Activated naive CD8-positive, alpha-beta T cell (primary cell): ENCODE results near the gene PANX2.

ENCODE experiments used
- H3K27ac Mint-ChIP-seq: one replicate; pipeline ENCODE4 v1.8.0; 2021; ENCODE audit warnings: mixed read lengths
- H3K27me3 Mint-ChIP-seq: one replicate; pipeline ENCODE4 v1.8.0; 2021; ENCODE audit warnings: mixed read lengths
- H3K36me3 Mint-ChIP-seq: one replicate; pipeline ENCODE4 v1.8.0; 2021; ENCODE audit warnings: mixed read lengths
- H3K4me1 Mint-ChIP-seq: one replicate; pipeline ENCODE4 v1.8.0; 2021; ENCODE audit warnings: low read depth, mixed read lengths
- H3K4me3 Mint-ChIP-seq: one replicate; pipeline ENCODE4 v1.8.0; 2021; ENCODE audit warnings: mild to moderate bottlenecking, mixed read lengths
- H3K9me3 Mint-ChIP-seq: one replicate; pipeline ENCODE4 v1.8.0; 2021; ENCODE audit warnings: low read depth, mixed read lengths

The PANX2 gene

DNA sequence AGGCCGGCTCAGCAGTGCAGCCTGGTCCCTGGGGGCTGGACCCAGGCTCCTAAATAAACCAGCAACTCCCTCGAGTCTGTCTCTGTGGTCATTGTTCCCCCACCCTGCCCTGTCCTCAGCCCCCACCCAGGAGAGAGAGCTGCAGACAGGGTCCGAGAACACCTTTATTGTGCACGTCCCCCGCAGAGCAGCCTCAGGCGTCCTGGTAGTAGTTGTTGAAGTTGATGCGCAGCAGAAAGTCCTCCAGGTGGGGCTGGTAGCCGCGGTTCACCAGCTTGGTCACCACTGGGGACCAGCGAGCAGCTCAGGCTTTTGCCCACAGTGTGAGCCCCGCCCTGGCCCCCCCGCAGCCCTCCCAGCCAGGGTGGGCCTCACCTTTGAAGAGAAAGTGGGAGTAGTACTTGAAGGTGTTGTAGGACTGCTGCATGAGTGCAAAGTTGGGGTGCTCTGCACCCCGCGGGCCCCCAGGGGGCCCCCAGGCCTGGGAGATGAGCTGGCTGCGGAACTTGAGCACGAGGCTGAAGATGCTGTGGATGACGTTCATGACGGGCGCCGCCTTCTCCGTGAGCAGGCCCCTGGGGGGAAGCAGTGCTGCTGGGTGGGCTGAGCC is 47.1 kb downstream of the PANX2 start:
- Mint-ChIP-seq H3K9me3 (no peaks in the 10 kb centered on the region), H3K27me3 (no peaks in the 10 kb centered on the region), H3K36me3 (no peaks in the 10 kb centered on the region), H3K27ac (no peak overlapping the region), H3K4me3 (no peak overlapping the region), H3K4me1 (peaks cover 10% of the 10 kb centered on the region)

DNA sequence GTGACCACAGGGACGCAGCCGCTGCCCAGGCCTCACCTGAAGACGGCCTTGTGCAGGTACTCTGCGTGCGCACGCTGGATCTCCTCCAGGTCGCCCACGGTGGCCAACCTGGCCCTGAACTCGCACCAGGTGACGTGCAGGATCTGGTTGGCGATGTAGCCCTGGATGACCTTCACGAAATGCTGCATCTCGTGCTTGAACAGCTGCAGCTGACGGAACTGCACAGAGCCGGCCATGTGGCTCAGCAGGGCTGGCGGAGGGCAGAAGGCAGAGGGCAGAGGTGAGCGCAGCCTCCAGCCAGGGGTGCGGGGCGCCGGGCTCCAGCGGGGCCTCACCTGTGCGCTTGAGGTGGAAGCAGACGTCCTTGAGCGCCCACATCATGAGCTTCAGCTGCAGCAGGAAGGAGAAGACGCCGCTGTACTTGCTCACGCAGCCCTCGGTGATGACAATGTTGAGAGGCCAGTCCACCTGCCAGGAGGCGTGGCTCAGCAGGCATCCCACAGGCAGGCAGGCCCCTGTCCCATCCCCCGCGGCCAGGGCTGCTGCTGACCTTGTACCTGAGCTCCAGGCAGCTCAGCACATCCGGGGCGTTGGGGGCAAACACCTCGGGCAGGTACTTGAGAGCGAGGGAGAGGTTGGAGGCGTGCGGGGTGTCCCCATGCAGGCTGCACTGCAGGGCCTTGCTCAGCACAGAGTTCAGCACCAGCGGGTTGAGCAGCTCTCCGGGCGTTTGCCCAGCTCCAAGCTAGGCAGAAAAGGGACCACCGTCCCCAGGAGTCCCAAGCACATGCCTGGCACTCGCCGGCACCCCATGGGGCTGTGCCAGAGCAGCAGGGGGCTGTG is 47.8 kb downstream of the PANX2 start:
- Mint-ChIP-seq H3K36me3 (peaks cover 2% of the 10 kb centered on the region), H3K27me3 (no peaks in the 10 kb centered on the region), H3K4me3 (no peak overlapping the region), H3K4me1 (peaks cover 6% of the 10 kb centered on the region), H3K9me3 (no peaks in the 10 kb centered on the region), H3K27ac (no peak overlapping the region)

DNA sequence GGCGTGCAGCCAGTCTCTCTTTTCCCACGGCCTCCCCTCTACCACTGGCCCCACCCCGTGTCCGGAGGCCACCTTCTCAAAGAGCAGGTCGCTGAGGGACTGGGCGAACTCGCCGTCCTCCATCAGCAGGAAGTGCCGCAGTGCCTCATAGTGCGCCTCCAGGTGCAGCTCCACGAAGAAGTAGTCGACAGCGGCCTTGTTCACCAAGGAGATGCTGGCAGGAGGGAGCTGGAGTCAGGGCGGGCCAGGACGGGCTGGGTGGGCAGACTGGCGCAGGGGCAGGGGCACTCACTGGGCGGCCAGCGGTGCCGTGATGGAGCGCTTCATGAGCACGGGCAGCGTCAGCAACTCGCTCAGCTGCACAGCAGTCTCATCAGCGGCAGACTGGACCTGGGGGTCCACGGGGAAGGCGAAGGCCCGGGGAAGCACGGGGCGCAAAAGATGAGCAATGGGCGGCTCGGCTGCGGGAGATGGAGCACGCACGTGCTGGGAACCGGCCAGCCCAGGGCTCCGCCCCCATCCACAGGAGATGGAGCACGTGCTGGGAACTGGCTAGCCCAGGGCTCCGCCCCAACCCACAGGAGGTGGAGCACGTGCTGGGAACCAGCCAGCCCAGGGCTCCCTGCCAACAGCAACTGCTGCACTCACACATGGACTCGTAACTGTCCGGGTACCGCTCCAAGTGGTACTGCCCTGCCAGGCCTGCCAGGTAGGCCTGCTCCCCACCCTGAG is 48.6 kb downstream of the PANX2 start:
- H3K27me3 Mint-ChIP-seq: no peaks in the 10 kb centered on the region
- H3K36me3 Mint-ChIP-seq: peaks cover 2% of the 10 kb centered on the region
- peaks cover 3% of the 10 kb centered on the region for H3K4me1 Mint-ChIP-seq
- H3K4me3 Mint-ChIP-seq: no peak overlapping the region
- no peak overlapping the region for H3K27ac Mint-ChIP-seq
- no peaks in the 10 kb centered on the region for H3K9me3 Mint-ChIP-seq

DNA sequence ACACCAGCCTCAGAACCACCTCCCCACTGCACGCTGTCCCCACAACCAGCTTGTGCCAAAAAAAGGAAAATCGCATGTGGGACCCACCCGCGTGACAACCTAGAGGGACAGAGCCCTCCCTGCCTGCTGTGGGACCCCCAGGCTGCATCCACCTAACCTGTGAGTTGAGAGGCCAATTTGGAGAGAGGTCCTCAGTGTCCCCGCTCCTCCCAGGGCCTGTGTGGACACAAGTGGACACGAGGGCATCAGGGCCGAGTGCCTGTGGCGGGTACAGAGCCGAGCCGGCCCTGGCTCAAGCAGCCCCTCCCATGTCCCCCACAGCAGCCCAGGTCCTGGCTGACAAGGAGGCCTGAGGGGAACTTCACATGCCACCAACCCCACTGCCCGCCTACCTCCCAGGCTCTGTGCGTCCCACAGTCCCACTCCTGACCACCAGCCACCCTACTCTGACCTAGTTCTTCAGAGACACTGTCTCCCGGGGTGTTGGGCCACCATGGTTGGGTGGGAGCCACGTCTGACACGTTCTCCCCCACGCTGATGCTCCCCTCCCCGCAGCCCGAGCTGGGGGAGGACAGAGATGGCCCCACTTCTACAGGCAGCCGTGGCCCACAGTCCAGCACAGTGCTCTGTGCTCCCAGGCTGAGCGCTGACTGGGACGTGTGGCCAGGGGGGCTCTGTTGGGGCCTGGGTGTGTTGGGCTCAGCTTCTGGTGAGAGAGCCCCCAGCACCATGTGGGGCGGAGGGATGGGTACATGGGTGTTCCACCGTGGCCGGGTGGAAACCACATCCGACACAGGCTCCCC is 49.5 kb downstream of the PANX2 start:
- no peaks in the 10 kb centered on the region for H3K27me3 Mint-ChIP-seq
- H3K27ac Mint-ChIP-seq: peak overlapping the region; percentile 61
- H3K9me3 Mint-ChIP-seq: no peaks in the 10 kb centered on the region
- H3K4me3 Mint-ChIP-seq: no peak overlapping the region
- H3K4me1 Mint-ChIP-seq: no peaks in the 10 kb centered on the region
- H3K36me3 Mint-ChIP-seq: peaks cover 2% of the 10 kb centered on the region

DNA sequence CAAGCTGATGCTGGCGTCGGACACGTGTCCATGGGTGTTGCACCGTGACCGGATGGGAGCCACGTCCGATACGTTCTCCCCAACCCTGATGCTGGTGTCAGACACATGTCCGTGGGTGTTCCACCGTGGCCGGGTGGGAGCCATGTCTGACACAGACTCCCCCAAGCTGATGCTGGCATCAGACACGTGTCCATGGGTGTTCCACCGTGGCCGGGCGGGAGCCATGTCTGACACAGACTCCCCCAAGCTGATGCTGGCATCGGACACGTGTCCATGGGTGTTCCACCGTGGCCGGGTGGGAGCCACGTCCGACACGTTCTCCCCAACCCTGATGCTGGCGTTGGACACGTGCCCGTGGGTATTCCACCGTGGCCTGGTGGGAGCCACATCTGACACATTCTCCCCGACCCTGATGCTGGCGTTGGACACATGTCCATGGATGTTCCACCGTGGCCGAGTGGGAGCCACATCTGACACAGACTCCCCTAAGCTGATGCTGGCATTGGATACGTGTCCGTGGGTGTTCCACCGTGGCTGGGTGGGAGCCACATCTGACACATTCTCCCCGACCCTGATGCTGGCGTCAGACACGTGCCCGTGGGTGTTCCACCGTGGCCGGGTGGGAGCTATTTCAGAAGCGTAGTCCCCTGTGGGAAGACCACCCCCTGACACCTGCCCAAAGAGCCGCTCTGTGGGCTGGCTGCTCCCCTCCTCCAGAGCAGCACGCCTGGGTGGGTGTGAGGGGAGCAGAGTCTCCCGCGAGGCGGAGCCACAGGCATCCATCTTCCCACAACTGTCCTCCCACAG is 50.3 kb downstream of the PANX2 start:
- no peak overlapping the region for H3K27ac Mint-ChIP-seq
- H3K36me3 Mint-ChIP-seq: peaks cover 2% of the 10 kb centered on the region
- H3K9me3 Mint-ChIP-seq: no peaks in the 10 kb centered on the region
- H3K4me3 Mint-ChIP-seq: no peak overlapping the region
- H3K27me3 Mint-ChIP-seq: no peaks in the 10 kb centered on the region
- no peaks in the 10 kb centered on the region for H3K4me1 Mint-ChIP-seq

DNA sequence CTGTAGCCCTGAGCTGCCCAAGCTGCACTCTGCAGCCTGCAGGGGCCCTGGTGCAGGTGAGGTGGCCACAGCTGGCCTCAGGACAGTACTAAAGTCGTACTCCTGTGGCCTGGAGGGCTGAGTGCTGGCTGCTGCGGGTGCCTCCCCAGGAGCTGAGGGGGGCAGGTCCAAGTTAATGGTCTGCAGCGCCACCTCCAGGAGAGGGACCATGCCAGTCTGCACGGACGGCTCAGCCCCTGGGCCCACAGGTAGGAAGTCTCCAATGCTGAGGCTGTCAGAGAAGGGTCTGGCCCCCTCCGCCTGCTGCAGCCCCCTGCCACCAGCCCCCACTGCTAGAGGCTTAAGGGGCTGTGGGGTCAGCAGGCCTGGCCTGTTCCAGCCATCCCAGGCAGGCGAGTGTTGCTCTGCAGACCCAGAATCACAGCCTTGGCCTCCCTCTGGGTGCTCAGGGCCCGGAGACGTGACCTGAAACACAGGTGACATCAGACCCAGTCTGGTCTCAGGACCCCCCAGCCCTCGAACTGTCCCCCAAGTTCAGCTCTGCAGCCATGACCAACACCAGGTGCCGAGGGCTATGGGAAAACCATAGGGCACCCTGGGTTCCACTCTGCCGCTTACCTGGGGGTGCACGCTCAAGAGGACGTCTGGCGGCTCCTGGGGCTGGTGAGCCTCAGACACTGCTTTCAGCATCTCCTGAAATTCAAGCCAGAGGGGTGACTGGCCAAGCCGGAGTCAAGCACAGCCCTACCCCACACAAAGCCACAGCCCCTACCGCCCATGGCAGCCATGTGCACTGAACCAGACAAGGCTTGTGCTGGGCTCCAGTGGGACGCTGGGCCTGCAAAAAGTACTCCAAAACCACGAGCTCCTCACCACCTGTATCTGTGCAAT is 51.1 kb downstream of the PANX2 start:
- H3K9me3 Mint-ChIP-seq: no peaks in the 10 kb centered on the region
- no peak overlapping the region for H3K4me3 Mint-ChIP-seq
- peaks cover 2% of the 10 kb centered on the region for H3K36me3 Mint-ChIP-seq
- H3K27ac Mint-ChIP-seq: no peak overlapping the region
- H3K27me3 Mint-ChIP-seq: no peaks in the 10 kb centered on the region
- H3K4me1 Mint-ChIP-seq: no peaks in the 10 kb centered on the region

DNA sequence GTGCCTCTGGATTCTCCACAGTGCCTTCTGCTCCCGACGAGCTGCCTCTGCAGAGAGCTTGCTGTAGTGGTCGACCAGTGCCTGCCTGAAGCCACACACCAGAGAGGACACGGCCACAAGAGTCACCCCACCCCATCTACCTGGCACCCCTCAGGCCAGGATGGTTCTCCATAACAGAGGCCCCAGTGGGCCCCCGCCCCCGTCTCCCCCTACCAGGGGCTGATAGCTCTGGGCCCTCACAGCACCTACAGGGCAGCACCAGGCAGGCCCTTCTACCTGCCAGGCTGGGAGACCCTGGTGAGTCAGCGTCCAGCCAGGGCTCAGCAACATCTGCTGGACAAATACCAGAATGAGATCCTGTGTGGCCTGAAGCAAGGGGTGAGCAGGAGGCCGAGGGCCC is 52.0 kb downstream of the PANX2 start:
- Mint-ChIP-seq H3K27ac (no peak overlapping the region), H3K4me1 (no peaks in the 10 kb centered on the region), H3K36me3 (peaks cover 2% of the 10 kb centered on the region), H3K4me3 (no peak overlapping the region), H3K9me3 (no peaks in the 10 kb centered on the region), H3K27me3 (no peaks in the 10 kb centered on the region)

DNA sequence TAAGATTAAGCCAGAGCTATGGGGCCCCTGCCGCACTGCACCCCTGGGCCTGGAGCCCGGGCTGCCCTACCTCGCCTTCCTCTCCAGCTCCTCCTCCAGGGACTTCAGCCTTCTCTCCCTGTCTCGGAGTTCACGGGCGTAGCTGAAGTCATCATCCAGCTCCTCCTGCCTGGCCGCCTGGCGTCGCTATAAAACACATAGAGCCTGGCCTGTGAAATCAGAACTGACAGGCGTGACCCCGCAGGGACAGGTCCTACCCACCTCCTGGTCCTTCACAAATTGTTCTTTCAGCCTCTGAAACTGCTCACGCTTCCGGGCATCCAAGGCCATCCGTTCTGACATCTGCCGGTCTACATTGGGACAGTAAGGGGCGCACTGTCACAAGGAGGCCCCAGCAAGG is 53.5 kb downstream of the PANX2 start:
- Mint-ChIP-seq H3K36me3 (peaks cover 2% of the 10 kb centered on the region), H3K4me3 (no peak overlapping the region), H3K9me3 (no peaks in the 10 kb centered on the region), H3K27ac (no peak overlapping the region), H3K4me1 (no peaks in the 10 kb centered on the region), H3K27me3 (no peaks in the 10 kb centered on the region)

DNA sequence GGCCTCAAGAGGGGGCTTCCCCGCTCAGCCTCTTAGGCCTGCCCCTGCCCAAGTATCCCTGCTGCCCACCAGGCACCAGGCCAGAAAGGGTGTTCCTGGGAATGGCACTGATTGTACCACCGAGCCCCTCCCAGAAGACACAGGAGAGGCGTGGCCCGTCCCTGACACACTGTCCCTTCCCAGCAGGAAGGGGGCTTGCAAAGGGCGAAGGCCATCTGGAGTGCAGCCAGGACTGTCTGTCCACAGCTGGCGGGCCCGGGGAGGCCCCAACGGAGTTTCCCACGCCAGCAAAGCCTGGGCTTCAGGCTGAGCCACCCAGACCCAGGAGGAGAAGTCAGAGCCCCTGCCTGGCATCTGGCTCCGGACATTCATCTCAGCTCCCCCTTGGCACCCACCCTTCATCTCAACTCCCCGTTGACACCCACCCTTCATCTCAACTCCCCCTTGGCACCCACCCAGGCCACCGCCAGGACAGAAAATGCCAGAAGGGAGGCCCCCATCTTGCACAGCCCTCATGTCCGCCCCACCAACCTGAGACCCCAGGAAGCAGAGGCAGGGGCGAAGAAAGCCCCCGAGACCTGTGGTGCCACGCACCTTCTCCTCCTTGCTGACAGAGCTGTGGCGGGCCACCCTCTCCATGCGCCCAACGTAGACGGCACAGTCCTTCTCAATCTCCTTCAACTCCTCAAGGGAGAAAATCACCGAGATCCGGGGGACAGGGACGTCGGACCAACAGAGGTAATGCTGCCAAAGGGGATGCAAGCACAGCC is 54.9 kb downstream of the PANX2 start:
- H3K27me3 Mint-ChIP-seq: no peaks in the 10 kb centered on the region
- peaks cover 1% of the 10 kb centered on the region for H3K4me1 Mint-ChIP-seq
- H3K4me3 Mint-ChIP-seq: no peak overlapping the region
- no peak overlapping the region for H3K27ac Mint-ChIP-seq
- H3K36me3 Mint-ChIP-seq: peaks cover 2% of the 10 kb centered on the region
- no peaks in the 10 kb centered on the region for H3K9me3 Mint-ChIP-seq

DNA sequence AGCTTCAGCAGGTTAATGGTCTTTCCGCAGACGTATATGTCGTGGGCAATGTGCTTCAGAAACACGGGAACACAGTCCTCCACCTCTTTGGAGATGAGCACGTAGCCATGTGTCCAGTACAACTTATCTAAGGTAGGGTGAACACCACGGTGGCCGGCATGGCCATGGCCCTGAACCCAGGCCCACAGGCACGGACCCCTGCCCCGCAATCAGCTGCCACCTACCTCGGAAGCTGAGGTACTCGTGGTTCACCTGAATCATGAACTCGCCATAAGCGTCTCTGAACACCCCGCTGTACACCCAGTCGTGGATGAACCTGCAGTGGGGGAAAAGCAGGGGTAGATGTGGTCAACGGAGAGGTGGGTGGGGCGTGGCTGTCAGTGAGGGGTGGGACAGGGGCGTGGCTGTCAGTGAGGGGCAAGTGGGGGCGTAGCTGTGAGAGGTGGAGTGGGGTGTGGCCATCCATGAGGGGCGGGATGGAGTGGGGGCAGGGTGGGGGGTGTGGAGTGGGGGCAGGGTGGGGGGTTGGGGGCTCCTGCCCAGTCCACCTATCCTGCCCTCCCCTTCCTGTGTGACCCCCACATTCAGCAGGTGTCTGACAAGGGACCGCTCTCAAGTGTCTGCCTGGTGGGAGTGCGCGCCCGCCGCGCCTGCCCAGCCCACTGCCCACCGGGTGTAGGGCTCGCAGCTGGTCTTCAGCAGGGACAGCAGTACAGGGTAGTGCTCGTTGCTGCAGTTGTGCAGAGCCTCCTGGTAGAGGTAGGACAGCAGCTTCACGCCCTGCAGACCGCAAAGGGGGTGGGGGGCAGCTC is 55.7 kb downstream of the PANX2 start:
- Mint-ChIP-seq H3K9me3 (no peaks in the 10 kb centered on the region), H3K36me3 (peaks cover 2% of the 10 kb centered on the region), H3K4me1 (peaks cover 1% of the 10 kb centered on the region), H3K27ac (no peak overlapping the region), H3K27me3 (no peaks in the 10 kb centered on the region), H3K4me3 (no peak overlapping the region)

DNA sequence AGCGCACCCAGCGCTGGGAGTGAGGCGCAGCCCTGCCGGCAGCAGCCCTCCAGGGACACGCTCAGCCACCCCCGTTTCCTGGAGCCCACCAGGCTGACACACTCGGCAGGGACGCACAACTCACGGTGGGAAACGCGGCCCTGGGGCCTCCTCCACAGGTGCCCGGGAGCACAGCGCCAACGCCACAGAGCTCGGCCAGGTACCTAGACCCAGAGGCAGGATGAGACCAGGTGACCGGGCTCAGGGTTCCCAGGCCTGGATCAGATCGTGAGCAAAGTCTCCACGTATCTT is 56.3 kb downstream of the PANX2 start:
- Mint-ChIP-seq H3K4me3 (no peak overlapping the region), H3K4me1 (peaks cover 1% of the 10 kb centered on the region), H3K27me3 (no peaks in the 10 kb centered on the region), H3K9me3 (no peaks in the 10 kb centered on the region), H3K36me3 (peaks cover 2% of the 10 kb centered on the region), H3K27ac (no peak overlapping the region)

DNA sequence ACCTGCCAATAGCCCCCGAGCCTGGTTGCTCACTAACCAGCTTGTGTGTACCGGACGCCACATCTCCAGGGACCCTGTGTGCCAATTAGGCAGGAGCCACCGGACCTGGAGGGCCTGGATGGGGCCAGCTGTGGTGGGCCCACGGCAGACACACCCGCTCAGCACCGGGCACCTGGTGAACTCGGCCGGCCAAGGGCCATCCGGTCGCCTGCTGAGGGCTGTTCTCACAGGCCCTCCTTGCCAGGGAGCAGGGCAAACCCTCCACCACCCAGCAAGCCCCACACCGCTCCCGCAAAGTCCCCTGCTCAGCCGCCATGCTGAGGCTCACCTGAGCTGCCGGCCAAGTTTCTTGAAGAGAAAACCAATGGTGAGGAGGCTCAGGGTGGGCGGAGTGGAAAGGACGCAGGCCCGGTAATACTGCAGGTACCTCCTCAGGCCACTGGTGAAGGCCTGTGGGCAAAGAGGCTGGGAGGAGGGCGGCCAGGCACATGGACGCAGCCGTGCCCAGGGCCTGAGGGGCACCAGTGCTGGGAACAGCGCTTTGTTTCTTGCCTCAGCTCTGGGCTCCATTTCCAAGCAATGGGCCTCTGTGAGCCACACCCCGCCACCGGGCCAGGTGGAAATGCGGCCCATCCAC is 57.2 kb downstream of the PANX2 start:
- no peaks in the 10 kb centered on the region for H3K27me3 Mint-ChIP-seq
- H3K4me1 Mint-ChIP-seq: peaks cover 1% of the 10 kb centered on the region

More for the DNA sequence above, 57.2 kb downstream of the PANX2 start:
- H3K27ac Mint-ChIP-seq: no peak overlapping the region
- peaks cover 2% of the 10 kb centered on the region for H3K36me3 Mint-ChIP-seq
- no peak overlapping the region for H3K4me3 Mint-ChIP-seq
- H3K9me3 Mint-ChIP-seq: no peaks in the 10 kb centered on the region
